GM18502 (cell line): ENCODE measurements around the gene NDST4.

Source experiments
- ATAC-seq: cut with Tn5 transposase; IDR thresholded peaks from one replicate; pipeline ENCODE4 v1.9.1; 2021; ENCODE audit warnings: mild to moderate bottlenecking; ENCODE audit not compliant: unreplicated experiment, poor library complexity

Gene NDST4

GRCh38 chr4:114921191-114921590 lies 192.2 kb downstream of the NDST4 start:
- ATAC-seq = no peak

GRCh38 chr4:114911111-114911510 lies 202.3 kb downstream of the NDST4 start:
- no peak for ATAC-seq

GRCh38 chr4:114907568-114907967 lies 205.9 kb downstream of the NDST4 start:
- ATAC-seq = no peak

GRCh38 chr4:114905017-114905416 lies 208.4 kb downstream of the NDST4 start:
- ATAC-seq = no peak

- ATAC-seq = no peak
Observed at GRCh38 chr4:114900934-114901333, 212.5 kb downstream of the NDST4 start.

- ATAC-seq = no peak
Observed at GRCh38 chr4:114890773-114891172, 222.6 kb downstream of the NDST4 start.

- no peak for ATAC-seq
Observed at GRCh38 chr4:114886761-114887160, 226.7 kb downstream of the NDST4 start.

GRCh38 chr4:114883641-114884040 lies 229.8 kb downstream of the NDST4 start:
- no peak for ATAC-seq

GRCh38 chr4:114879916-114880669 lies 233.3 kb downstream of the NDST4 start:
- no peak for ATAC-seq

- no peak for ATAC-seq
Observed at GRCh38 chr4:114875630-114876029, 237.8 kb downstream of the NDST4 start.

- no peak for ATAC-seq
Observed at GRCh38 chr4:114874321-114874720, 239.1 kb downstream of the NDST4 start.

- peak; percentile 40 for ATAC-seq
Observed at GRCh38 chr4:114870987-114871386, 242.4 kb downstream of the NDST4 start.

GRCh38 chr4:114866901-114867670 lies 246.3 kb downstream of the NDST4 start:
- ATAC-seq = peak; percentile 68

GRCh38 chr4:114864060-114864459 lies 249.4 kb downstream of the NDST4 start:
- ATAC-seq = peak; percentile 38

GRCh38 chr4:114860786-114861185 lies 252.6 kb downstream of the NDST4 start:
- ATAC-seq = no peak

- ATAC-seq = no peak
Observed at GRCh38 chr4:114857831-114858230, 255.6 kb downstream of the NDST4 start.

- no peak for ATAC-seq
Observed at GRCh38 chr4:114839986-114840385, 273.4 kb downstream of the NDST4 start.

GRCh38 chr4:114830628-114831027 lies 282.8 kb downstream of the NDST4 start:
- ATAC-seq = no peak

GRCh38 chr4:114827651-114828050 lies 285.8 kb downstream of the NDST4 start:
- no peak for ATAC-seq

- ATAC-seq = no peak
Observed at GRCh38 chr4:114815760-114816159, 297.7 kb downstream of the NDST4 start.

- ATAC-seq = no peak
Observed at GRCh38 chr4:114813961-114814360, 299.5 kb downstream of the NDST4 start.
